Prostate gland (tissue), 2 donors: ENCODE results near the gene RNF222.

Experiments
- POLR2AphosphoS5 ChIP-seq: sonication (generic); formaldehyde crosslinking; IDR thresholded peaks from one replicate; pipeline ENCODE4 v1.6.1; 2017; ENCODE audit warnings: antibody characterized with exemption
- TF ChIP-seq, protein P1 (sequence below), 4 experiments: fragments of 200-600 bp in 2 of 4; fragments of 450-650 bp in 2 of 4; sonication (generic) in 2 of 4; IDR thresholded peaks; 1 replicate in 3 of 4; 2 replicates in 1 of 4; pipeline ENCODE4 v1.5.1; 2016 to 2019; ENCODE audit warnings: antibody characterized with exemption in 4 of 4, mild to moderate bottlenecking in 2 of 4, moderate library complexity in 2 of 4

DNA sequence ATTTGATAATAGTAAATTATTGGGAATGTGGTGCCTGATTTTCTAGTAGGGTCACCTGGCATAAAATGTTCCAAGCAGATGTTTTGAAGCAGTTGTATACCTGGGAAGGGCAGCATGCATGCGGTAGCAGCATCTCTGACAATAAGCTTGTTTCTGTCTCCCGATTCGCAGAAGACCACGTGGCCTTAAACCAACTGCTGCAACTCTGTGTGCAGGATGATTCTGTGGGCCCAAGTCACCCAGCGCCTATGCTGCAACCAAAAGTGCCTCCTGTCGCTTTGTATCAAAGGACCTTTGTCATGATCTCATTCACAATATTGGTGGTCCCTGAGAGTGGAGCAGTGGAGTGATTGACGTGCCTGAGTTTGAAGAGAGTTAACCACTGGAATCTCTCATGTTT is 46.1 kb upstream of the RNF222 start:
- TF ChIP-seq POLR2AphosphoS5, result no peak
- TF ChIP-seq, protein P1, sequence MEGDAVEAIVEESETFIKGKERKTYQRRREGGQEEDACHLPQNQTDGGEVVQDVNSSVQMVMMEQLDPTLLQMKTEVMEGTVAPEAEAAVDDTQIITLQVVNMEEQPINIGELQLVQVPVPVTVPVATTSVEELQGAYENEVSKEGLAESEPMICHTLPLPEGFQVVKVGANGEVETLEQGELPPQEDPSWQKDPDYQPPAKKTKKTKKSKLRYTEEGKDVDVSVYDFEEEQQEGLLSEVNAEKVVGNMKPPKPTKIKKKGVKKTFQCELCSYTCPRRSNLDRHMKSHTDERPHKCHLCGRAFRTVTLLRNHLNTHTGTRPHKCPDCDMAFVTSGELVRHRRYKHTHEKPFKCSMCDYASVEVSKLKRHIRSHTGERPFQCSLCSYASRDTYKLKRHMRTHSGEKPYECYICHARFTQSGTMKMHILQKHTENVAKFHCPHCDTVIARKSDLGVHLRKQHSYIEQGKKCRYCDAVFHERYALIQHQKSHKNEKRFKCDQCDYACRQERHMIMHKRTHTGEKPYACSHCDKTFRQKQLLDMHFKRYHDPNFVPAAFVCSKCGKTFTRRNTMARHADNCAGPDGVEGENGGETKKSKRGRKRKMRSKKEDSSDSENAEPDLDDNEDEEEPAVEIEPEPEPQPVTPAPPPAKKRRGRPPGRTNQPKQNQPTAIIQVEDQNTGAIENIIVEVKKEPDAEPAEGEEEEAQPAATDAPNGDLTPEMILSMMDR (IDR thresholded peaks at IDR 0.05), result no peak
